HepG2 (cell line): ENCODE results near the gene CYP21A2. TPM values are rescaled to one million over a fixed set of nuclear protein-coding genes. Genes with fewer than 3 reads are reported as not detected.

Experiments used
- ERF ChIP-seq: IDR thresholded peaks from 2 replicates; pipeline ENCODE4 v1.6.1; 2018; ENCODE audit warnings: missing biosample characterization, missing genetic modification reagents
- FLYWCH1 ChIP-seq: sonication (generic); formaldehyde crosslinking; IDR thresholded peaks from 2 replicates; pipeline ENCODE4 v1.8.1; 2023; ENCODE audit warnings: mild to moderate bottlenecking, missing genetic modification reagents
- FUBP1 ChIP-seq: sonication (generic); formaldehyde crosslinking; IDR thresholded peaks from 2 replicates; pipeline ENCODE4 v1.5.1; 2020; ENCODE audit warnings: missing genetic modification reagents, mild to moderate bottlenecking, borderline replicate concordance
- HDAC1 ChIP-seq: sonication (generic); formaldehyde crosslinking; IDR thresholded peaks from 2 replicates; pipeline ENCODE4 v1.5.1; 2020; ENCODE audit warnings: mild to moderate bottlenecking, missing genetic modification reagents
- MTF1 ChIP-seq: sonication (generic); formaldehyde crosslinking; IDR thresholded peaks from 2 replicates; pipeline ENCODE4 v1.5.0; 2020; ENCODE audit warnings: missing genetic modification reagents
- MXI1 ChIP-seq: IDR thresholded peaks from 3 replicates; pipeline ENCODE4 v1.6.1; 2012; ENCODE audit warnings: low read depth, low read length, inconsistent platforms, borderline replicate concordance
- NRL ChIP-seq: sonication (generic); formaldehyde crosslinking; IDR thresholded peaks from 2 replicates; pipeline ENCODE4 v1.5.0; 2020; ENCODE audit warnings: missing genetic modification reagents, mild to moderate bottlenecking, moderate library complexity, borderline replicate concordance
- PHF21A ChIP-seq: sonication (generic); formaldehyde crosslinking; IDR thresholded peaks from 2 replicates; pipeline ENCODE4 v1.5.0; 2020; ENCODE audit warnings: mild to moderate bottlenecking, missing genetic modification reagents
- SP140L ChIP-seq: sonication (generic); formaldehyde crosslinking; IDR thresholded peaks from 2 replicates; pipeline ENCODE4 v1.4.0; 2020; ENCODE audit warnings: missing genetic modification reagents, borderline replicate concordance
- SP5 ChIP-seq: IDR thresholded peaks from 2 replicates; pipeline ENCODE4 v1.6.1; 2016; ENCODE audit warnings: low read depth, borderline replicate concordance
- SUZ12 ChIP-seq: fragments of 150-350 bp; IDR thresholded peaks from 2 replicates; pipeline ENCODE4 v1.6.1; 2014; ENCODE audit warnings: low read depth, low read length
- TARDBP ChIP-seq: sonication (generic); formaldehyde crosslinking; IDR thresholded peaks from 2 replicates; pipeline ENCODE4 v1.8.0; 2022; ENCODE audit warnings: mild to moderate bottlenecking, missing genetic modification reagents
- TBL1XR1 ChIP-seq: fragments of 150-350 bp; IDR thresholded peaks from 2 replicates; pipeline ENCODE4 v1.6.1; 2014; ENCODE audit warnings: borderline replicate concordance, low read length; ENCODE audit not compliant: partially characterized antibody
- TRIM24 ChIP-seq: sonication (generic); formaldehyde crosslinking; IDR thresholded peaks from 2 replicates; pipeline ENCODE4 v1.8.0; 2022; ENCODE audit warnings: mild to moderate bottlenecking, missing genetic modification reagents
- ZFP37 ChIP-seq: sonication (generic); formaldehyde crosslinking; IDR thresholded peaks from 2 replicates; pipeline ENCODE4 v1.4.0; 2020; ENCODE audit warnings: missing genetic modification reagents, borderline replicate concordance
- ZNF207 ChIP-seq: fragments of 450-650 bp; IDR thresholded peaks from 2 replicates; pipeline ENCODE4 v1.6.1; 2016; ENCODE audit warnings: antibody characterized with exemption, borderline replicate concordance
- ZNF451 ChIP-seq: sonication (generic); formaldehyde crosslinking; IDR thresholded peaks from 2 replicates; pipeline ENCODE4 v1.5.0; 2020; ENCODE audit warnings: mild to moderate bottlenecking, missing genetic modification reagents
- ZNF616 ChIP-seq: sonication (generic); formaldehyde crosslinking; IDR thresholded peaks from 2 replicates; pipeline ENCODE4 v1.5.0; 2020; ENCODE audit warnings: low read depth, mild to moderate bottlenecking, missing genetic modification reagents
- ZNF720 ChIP-seq: sonication (generic); formaldehyde crosslinking; IDR thresholded peaks from 2 replicates; pipeline ENCODE4 v1.4.0; 2020; ENCODE audit warnings: missing genetic modification reagents
- ZNF737 ChIP-seq: sonication (generic); formaldehyde crosslinking; IDR thresholded peaks from 2 replicates; pipeline ENCODE4 v1.5.0; 2020; ENCODE audit warnings: missing genetic modification reagents, mild to moderate bottlenecking, borderline replicate concordance
- ZNF850 ChIP-seq: sonication (generic); formaldehyde crosslinking; conservative IDR thresholded peaks from 2 replicates; pipeline ENCODE4 v1.9.0; 2021; ENCODE audit warnings: mild to moderate bottlenecking, missing genetic modification reagents
- ZSCAN5A ChIP-seq: sonication (generic); formaldehyde crosslinking; IDR thresholded peaks from 2 replicates; pipeline ENCODE4 v1.8.0; 2022; ENCODE audit warnings: mild to moderate bottlenecking, missing genetic modification reagents, borderline replicate concordance
- polyA plus RNA-seq, 8 experiments: library from polyadenylated mRNA; depleted of rRNA in 3 of 8; stranded (reverse) in 7 of 8; unstranded in 1 of 8; fragments of >200 nt; fragmentation: Illumina TruSeq in 4 of 8; extraction: Trizol in 4 of 8; gene quantifications; 2 replicates each; pipeline versions ENCODE4 v1.2.1 to v1.2.3, GENCODE V29; 2011 to 2016; ENCODE audit warnings: low read depth in 4 of 8, missing spikeins in 1 of 8, mixed read lengths in 1 of 8; ENCODE audit not compliant: insufficient read depth in 1 of 8
- total RNA-seq, 5 experiments: library from RNA; depleted of rRNA; stranded (reverse); fragments of >200 nt; fragmentation: Illumina TruSeq; extraction: Trizol; gene quantifications; 2 replicates each; pipeline ENCODE4 v1.2.3, GENCODE V29; 2016; ENCODE audit warnings: low read depth in 1 of 5
- TF ChIP-seq, protein P1 (sequence below): sonication (generic); formaldehyde crosslinking; IDR thresholded peaks from 2 replicates; pipeline ENCODE4 v1.5.0; 2020; ENCODE audit warnings: missing genetic modification reagents
- TF ChIP-seq, protein P2 (sequence below): sonication (generic); formaldehyde crosslinking; IDR thresholded peaks from 2 replicates; pipeline ENCODE4 v1.4.0; 2020; ENCODE audit warnings: mild to moderate bottlenecking, missing genetic modification reagents

The CYP21A2 gene
- total and polyA plus RNA-seq, 2 of the 13 experiments (the other 11 are each of a cell fraction or from before 2014, with no cell fraction given) = 1.5 to 6.3 TPM

GRCh38 chr6:32047855-32048766, 9.9 kb downstream of the CYP21A2 start (continued):
- TF ChIP-seq HDAC1 (peak; percentile 87), FUBP1 (CRISPR knock-in tag) (peak; percentile 89; the same call in 1 of the 2 replicates), ZNF616 (peak; percentile 89; the same call in 1 of the 2 replicates), SP5 (CRISPR knock-in tag) (no peak), ERF (CRISPR knock-in tag) (peak; percentile 78; the same call in 1 of the 2 replicates), MXI1 (peak; percentile 59; the same call in 1 of the 3 replicates), MTF1 (CRISPR knock-in tag) (no peak), NRL (CRISPR knock-in tag) (peak; percentile 80; the same call in 1 of the 2 replicates), ZNF207 (no peak), SP140L (CRISPR knock-in tag) (0 out of 2 replicates have a peak, but pooled peaks have one; percentile 60), ZNF451 (CRISPR knock-in tag) (peak; percentile 72; the same call in 1 of the 2 replicates), TRIM24 (CRISPR knock-in tag) (no peak), SUZ12 (no peak), ZNF737 (CRISPR knock-in tag) (peak; percentile 15; the same call in 1 of the 2 replicates), ZNF850 (no peak), PHF21A (CRISPR knock-in tag) (peak; percentile 41; the same call in 1 of the 2 replicates), ZFP37 (CRISPR knock-in tag) (0 out of 2 replicates have a peak, but pooled peaks have one; percentile 52), ZSCAN5A (CRISPR knock-in tag) (peak; percentile 38; the same call in 1 of the 2 replicates), TBL1XR1 (no peak), TARDBP (CRISPR knock-in tag) (peak; percentile 91), FLYWCH1 (CRISPR knock-in tag) (no peak), ZNF720 (CRISPR knock-in tag) (no peak)
- TF ChIP-seq, protein P1, sequence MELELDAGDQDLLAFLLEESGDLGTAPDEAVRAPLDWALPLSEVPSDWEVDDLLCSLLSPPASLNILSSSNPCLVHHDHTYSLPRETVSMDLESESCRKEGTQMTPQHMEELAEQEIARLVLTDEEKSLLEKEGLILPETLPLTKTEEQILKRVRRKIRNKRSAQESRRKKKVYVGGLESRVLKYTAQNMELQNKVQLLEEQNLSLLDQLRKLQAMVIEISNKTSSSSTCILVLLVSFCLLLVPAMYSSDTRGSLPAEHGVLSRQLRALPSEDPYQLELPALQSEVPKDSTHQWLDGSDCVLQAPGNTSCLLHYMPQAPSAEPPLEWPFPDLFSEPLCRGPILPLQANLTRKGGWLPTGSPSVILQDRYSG (CRISPR knock-in tag) = peak; percentile 45; the same call in 1 of the 2 replicates
- TF ChIP-seq, protein P2, sequence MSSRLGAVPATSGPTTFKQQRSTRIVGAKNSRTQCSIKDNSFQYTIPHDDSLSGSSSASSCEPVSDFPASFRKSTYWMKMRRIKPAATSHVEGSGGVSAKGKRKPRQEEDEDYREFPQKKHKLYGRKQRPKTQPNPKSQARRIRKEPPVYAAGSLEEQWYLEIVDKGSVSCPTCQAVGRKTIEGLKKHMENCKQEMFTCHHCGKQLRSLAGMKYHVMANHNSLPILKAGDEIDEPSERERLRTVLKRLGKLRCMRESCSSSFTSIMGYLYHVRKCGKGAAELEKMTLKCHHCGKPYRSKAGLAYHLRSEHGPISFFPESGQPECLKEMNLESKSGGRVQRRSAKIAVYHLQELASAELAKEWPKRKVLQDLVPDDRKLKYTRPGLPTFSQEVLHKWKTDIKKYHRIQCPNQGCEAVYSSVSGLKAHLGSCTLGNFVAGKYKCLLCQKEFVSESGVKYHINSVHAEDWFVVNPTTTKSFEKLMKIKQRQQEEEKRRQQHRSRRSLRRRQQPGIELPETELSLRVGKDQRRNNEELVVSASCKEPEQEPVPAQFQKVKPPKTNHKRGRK (CRISPR knock-in tag) = no peak
